GM23338 (cell line): ENCODE measurements around the gene RNF34. TPM values are rescaled to one million over a fixed set of nuclear protein-coding genes. Genes with fewer than 3 reads are reported as not detected.
A peak's percentile ranks its signal among the peaks of the same experiment; 100 is the strongest.

Experiments used
- ATAC-seq: fragments of 200-7000 bp; cut with Tn5 transposase; 3 replicates; pipeline ENCODE4 v1.9.1; 2020
- DNase-seq: peaks from one replicate; pipeline ENCODE4 v3.0.0-alpha.2; 2015; ENCODE audit warnings: low spot score
- H2AFZ ChIP-seq: fragments of 200-600 bp; sonication (generic); 2 replicates; pipeline ENCODE4 v1.8.0; 2016; ENCODE audit warnings: antibody characterized with exemption, mild to moderate bottlenecking, moderate library complexity
- H3F3A ChIP-seq: fragments of 200-600 bp; sonication (generic); replicated peaks from 2 replicates; pipeline ENCODE4 v1.8.0; 2017; ENCODE audit warnings: antibody characterized with exemption, mixed run types, low read depth
- H3K27ac ChIP-seq: fragments of 200-600 bp; sonication (generic); 2 replicates; pipeline ENCODE4 v1.6.1; 2016; ENCODE audit warnings: low read depth
- H3K27me3 ChIP-seq: fragments of 200-600 bp; sonication (generic); 2 replicates; pipeline ENCODE4 v1.8.0; 2016; ENCODE audit warnings: mild to moderate bottlenecking, mixed run types, moderate library complexity; ENCODE audit not compliant: insufficient read depth
- H3K36me3 ChIP-seq: fragments of 200-600 bp; sonication (generic); 2 replicates; pipeline ENCODE4 v1.8.0; 2016; ENCODE audit warnings: mild to moderate bottlenecking; ENCODE audit not compliant: insufficient read depth
- H3K4me1 ChIP-seq: fragments of 200-600 bp; sonication (generic); 2 replicates; pipeline ENCODE4 v1.8.0; 2016; ENCODE audit warnings: mild to moderate bottlenecking, moderate library complexity; ENCODE audit not compliant: insufficient read depth
- H3K4me2 ChIP-seq: fragments of 200-600 bp; sonication (generic); 2 replicates; pipeline ENCODE4 v1.7.1; 2017; ENCODE audit warnings: mixed run types
- H3K4me3 ChIP-seq: fragments of 200-600 bp; sonication (generic); 2 replicates; pipeline ENCODE4 v1.6.1; 2016; ENCODE audit warnings: mixed run types
- H3K79me2 ChIP-seq: fragments of 200-600 bp; sonication (generic); replicated peaks from 2 replicates; pipeline ENCODE4 v1.8.0; 2017; ENCODE audit warnings: mild to moderate bottlenecking; ENCODE audit not compliant: insufficient read depth
- H3K9me2 ChIP-seq: fragments of 200-600 bp; sonication (generic); 2 replicates; pipeline ENCODE4 v1.8.0; 2017; ENCODE audit not compliant: insufficient read depth
- H4K20me1 ChIP-seq: fragments of 200-600 bp; sonication (generic); replicated peaks from 2 replicates; pipeline ENCODE4 v1.8.0; 2017; ENCODE audit warnings: mild to moderate bottlenecking; ENCODE audit not compliant: insufficient read depth
- H3K27ac Mint-ChIP-seq: 2 replicates; pipeline ENCODE4 v1.8.0; 2020; ENCODE audit warnings: inconsistent platforms, mild to moderate bottlenecking, moderate library complexity, mixed read lengths
- H3K27me3 Mint-ChIP-seq: 3 replicates; pipeline ENCODE4 v1.8.0; 2022; ENCODE audit warnings: low read depth, mild to moderate bottlenecking, moderate library complexity, mixed read lengths, inconsistent platforms; ENCODE audit not compliant: insufficient read depth, poor library complexity
- H3K36me3 Mint-ChIP-seq: 3 replicates; pipeline ENCODE4 v1.8.0; 2021; ENCODE audit warnings: low read depth, mild to moderate bottlenecking, inconsistent platforms, moderate library complexity, mixed read lengths
- H3K4me1 Mint-ChIP-seq: 3 replicates; pipeline ENCODE4 v1.8.0; 2020; ENCODE audit warnings: mild to moderate bottlenecking, inconsistent platforms, mixed read lengths
- H3K4me3 Mint-ChIP-seq: 3 replicates; pipeline ENCODE4 v1.8.0; 2021; ENCODE audit warnings: moderate library complexity, mild to moderate bottlenecking, inconsistent platforms, mixed read lengths
- H3K9me3 Mint-ChIP-seq: 3 replicates; pipeline ENCODE4 v1.8.0; 2020; ENCODE audit warnings: moderate library complexity, mild to moderate bottlenecking, inconsistent platforms, mixed read lengths
- CREB1 ChIP-seq: fragments of 250-450 bp; sonication (Bioruptor Pico); IDR thresholded peaks from 2 replicates; pipeline ENCODE4 v1.5.0; 2020; ENCODE audit warnings: low read depth, mild to moderate bottlenecking, moderate library complexity
- POLR2AphosphoS5 ChIP-seq: IDR thresholded peaks from 2 replicates; pipeline ENCODE4 v1.6.1; 2016; ENCODE audit warnings: antibody characterized with exemption, low read depth
- polyA plus RNA-seq: library from polyadenylated mRNA; unstranded; fragments of >200 nt; fragmentation: Nextera tagmentation; extraction: Ambion mirVana; gene quantifications from 2 replicates; pipeline ENCODE4 v1.2.1, GENCODE V29; 2016
- total RNA-seq: library from RNA; depleted of rRNA; stranded (reverse); fragments of >200 nt; shearing (Covaris generic); gene quantifications from 2 replicates; pipeline ENCODE4 v1.2.3, GENCODE V29; 2014
- TF ChIP-seq, protein P1 (sequence below): IDR thresholded peaks from 2 replicates; pipeline ENCODE4 v1.6.1; 2016; ENCODE audit warnings: antibody characterized with exemption
- TF ChIP-seq, protein P2 (sequence below): fragments of 250-450 bp; sonication (Bioruptor Pico); IDR thresholded peaks from 2 replicates; pipeline ENCODE4 v1.5.0; 2020; ENCODE audit warnings: mild to moderate bottlenecking, moderate library complexity

Gene RNF34
- total and polyA plus RNA-seq, 2 experiments from 2014 or later: 47.2 to 63.3 TPM

DNA sequence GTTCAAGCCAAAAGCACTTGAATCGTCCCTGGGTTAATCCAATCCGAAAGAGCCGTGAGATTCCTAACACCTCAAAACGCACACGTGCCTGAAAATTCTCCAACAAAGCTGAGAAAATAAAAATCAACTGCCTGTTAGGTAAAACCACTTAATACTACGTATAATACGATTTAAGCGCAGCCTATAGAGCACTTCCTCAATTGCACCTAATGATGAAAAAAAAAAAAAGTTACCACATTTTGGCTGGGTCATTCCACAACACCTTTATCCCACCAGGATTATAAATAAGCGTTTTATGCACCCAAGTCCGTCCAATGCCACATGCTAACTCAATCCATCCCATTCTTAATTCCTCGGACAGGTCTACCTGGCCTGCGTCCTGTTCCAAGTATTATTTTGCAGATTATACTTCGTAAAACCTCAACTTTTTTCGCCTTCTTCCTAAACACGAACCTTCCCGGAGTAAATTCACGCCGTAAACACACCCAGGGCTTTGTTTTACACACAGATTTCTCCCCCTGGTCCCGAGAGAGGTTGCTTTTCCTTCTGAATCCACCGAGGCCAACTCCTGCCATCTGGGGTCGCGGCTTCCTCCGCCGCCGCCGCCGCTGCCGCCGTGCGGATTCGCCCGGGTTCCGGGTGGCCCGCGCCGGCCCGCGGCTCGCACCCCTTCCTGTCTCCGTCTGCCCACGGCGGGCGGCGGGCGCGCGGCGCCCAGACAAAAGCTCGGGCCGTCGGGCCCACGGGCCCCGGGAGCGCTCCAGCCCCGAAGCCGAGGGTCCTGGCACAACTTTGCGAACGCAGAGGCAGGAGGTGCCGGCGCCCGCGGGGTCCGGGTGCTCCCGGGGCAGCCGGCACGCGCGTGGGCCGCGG, 66.2 kb downstream of the RNF34 start (continued):
- TF ChIP-seq, protein P1, sequence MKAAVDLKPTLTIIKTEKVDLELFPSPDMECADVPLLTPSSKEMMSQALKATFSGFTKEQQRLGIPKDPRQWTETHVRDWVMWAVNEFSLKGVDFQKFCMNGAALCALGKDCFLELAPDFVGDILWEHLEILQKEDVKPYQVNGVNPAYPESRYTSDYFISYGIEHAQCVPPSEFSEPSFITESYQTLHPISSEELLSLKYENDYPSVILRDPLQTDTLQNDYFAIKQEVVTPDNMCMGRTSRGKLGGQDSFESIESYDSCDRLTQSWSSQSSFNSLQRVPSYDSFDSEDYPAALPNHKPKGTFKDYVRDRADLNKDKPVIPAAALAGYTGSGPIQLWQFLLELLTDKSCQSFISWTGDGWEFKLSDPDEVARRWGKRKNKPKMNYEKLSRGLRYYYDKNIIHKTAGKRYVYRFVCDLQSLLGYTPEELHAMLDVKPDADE: no peak
- TF ChIP-seq CREB1: no peak
- TF ChIP-seq, protein P2, sequence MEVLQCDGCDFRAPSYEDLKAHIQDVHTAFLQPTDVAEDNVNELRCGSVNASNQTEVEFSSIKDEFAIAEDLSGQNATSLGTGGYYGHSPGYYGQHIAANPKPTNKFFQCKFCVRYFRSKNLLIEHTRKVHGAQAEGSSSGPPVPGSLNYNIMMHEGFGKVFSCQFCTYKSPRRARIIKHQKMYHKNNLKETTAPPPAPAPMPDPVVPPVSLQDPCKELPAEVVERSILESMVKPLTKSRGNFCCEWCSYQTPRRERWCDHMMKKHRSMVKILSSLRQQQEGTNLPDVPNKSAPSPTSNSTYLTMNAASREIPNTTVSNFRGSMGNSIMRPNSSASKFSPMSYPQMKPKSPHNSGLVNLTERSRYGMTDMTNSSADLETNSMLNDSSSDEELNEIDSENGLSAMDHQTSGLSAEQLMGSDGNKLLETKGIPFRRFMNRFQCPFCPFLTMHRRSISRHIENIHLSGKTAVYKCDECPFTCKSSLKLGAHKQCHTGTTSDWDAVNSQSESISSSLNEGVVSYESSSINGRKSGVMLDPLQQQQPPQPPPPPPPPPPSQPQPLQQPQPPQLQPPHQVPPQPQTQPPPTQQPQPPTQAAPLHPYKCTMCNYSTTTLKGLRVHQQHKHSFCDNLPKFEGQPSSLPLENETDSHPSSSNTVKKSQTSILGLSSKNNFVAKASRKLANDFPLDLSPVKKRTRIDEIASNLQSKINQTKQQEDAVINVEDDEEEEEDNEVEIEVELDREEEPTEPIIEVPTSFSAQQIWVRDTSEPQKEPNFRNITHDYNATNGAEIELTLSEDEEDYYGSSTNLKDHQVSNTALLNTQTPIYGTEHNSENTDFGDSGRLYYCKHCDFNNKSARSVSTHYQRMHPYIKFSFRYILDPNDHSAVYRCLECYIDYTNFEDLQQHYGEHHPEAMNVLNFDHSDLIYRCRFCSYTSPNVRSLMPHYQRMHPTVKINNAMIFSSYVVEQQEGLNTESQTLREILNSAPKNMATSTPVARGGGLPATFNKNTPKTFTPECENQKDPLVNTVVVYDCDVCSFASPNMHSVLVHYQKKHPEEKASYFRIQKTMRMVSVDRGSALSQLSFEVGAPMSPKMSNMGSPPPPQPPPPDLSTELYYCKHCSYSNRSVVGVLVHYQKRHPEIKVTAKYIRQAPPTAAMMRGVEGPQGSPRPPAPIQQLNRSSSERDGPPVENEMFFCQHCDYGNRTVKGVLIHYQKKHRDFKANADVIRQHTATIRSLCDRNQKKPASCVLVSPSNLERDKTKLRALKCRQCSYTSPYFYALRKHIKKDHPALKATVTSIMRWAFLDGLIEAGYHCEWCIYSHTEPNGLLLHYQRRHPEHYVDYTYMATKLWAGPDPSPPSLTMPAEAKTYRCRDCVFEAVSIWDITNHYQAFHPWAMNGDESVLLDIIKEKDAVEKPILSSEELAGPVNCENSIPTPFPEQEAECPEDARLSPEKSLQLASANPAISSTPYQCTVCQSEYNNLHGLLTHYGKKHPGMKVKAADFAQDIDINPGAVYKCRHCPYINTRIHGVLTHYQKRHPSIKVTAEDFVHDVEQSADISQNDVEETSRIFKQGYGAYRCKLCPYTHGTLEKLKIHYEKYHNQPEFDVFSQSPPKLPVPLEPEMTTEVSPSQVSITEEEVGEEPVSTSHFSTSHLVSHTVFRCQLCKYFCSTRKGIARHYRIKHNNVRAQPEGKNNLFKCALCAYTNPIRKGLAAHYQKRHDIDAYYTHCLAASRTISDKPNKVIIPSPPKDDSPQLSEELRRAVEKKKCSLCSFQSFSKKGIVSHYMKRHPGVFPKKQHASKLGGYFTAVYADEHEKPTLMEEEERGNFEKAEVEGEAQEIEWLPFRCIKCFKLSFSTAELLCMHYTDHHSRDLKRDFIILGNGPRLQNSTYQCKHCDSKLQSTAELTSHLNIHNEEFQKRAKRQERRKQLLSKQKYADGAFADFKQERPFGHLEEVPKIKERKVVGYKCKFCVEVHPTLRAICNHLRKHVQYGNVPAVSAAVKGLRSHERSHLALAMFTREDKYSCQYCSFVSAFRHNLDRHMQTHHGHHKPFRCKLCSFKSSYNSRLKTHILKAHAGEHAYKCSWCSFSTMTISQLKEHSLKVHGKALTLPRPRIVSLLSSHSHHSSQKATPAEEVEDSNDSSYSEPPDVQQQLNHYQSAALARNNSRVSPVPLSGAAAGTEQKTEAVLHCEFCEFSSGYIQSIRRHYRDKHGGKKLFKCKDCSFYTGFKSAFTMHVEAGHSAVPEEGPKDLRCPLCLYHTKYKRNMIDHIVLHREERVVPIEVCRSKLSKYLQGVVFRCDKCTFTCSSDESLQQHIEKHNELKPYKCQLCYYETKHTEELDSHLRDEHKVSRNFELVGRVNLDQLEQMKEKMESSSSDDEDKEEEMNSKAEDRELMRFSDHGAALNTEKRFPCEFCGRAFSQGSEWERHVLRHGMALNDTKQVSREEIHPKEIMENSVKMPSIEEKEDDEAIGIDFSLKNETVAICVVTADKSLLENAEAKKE (CRISPR knock-in tag): no peak

GRCh38 chr12:121466794-121467637, 67.1 kb downstream of the RNF34 start:
- Histone ChIP-seq H3K9me2 (no peaks in the 10 kb centered on the region), H3K4me1 (peaks cover 12% of the 10 kb centered on the region; the same call in 1 of the 2 replicates), H3K27me3 (no peaks in the 10 kb centered on the region), H3K4me2 (peak overlapping the region; percentile 87; the same call in 1 of the 2 replicates), H3K27ac (no peak overlapping the region), H2AFZ (no peak overlapping the region), H3F3A (peaks cover 25% of the 10 kb centered on the region; the same call in 1 of the 2 replicates), H4K20me1 (peaks cover 45% of the 10 kb centered on the region), H3K36me3 (no peaks in the 10 kb centered on the region), H3K4me3 (peak overlapping the region; percentile 69), H3K79me2 (peaks cover 44% of the 10 kb centered on the region)
- H3K27me3 Mint-ChIP-seq: peaks cover 9% of the 10 kb centered on the region
- H3K4me1 Mint-ChIP-seq: peaks cover 34% of the 10 kb centered on the region
- H3K4me3 Mint-ChIP-seq: peak overlapping the region; percentile 48; the same call in 2 of the 3 replicates
- DNase-seq (peak; percentile 89), ATAC-seq (peak; percentile 77)
- no peaks in the 10 kb centered on the region; the same call in 1 of the 3 replicates for H3K9me3 Mint-ChIP-seq
- H3K27ac Mint-ChIP-seq: no peak overlapping the region
- 0 out of 2 replicates have a peak, but pooled peaks have one; percentile 10 for TF ChIP-seq POLR2AphosphoS5
- no peak for TF ChIP-seq CREB1
- peaks cover 5% of the 10 kb centered on the region for H3K36me3 Mint-ChIP-seq
